K562 (cell line): ENCODE measurements around the gene ACSS1. TPM values are rescaled to one million over a fixed set of nuclear protein-coding genes. Genes with fewer than 3 reads are reported as not detected.

Experiments used
- ATAC-seq: fragments of 200-7000 bp; cut with Tn5 transposase; 3 replicates; pipeline ENCODE4 v1.9.1; 2020; ENCODE audit warnings: moderate library complexity
- BruUV-seq: library from RNA; stranded (reverse); fragments of 400-500 nt; replicated peaks from 2 replicates; lab custom pipeline; 2021; lab: Mats Ljungman, UMichigan
- CTCF ChIA-PET: fragments of 300-600 bp; formaldehyde crosslinking; extraction: SDS; loops from one replicate; lab custom pipeline; 2021; ENCODE audit warnings: low intra/inter-chr PET ratio; lab: Yijun Ruan, JAX
- POLR2A ChIA-PET: fragments of 300-600, 350-650 bp; sonication (Branson Sonifier 250); formaldehyde crosslinking; extraction: SDS; loops from one replicate; lab custom pipeline; 2021; ENCODE audit warnings: antibody characterized with exemption, inconsistent platforms; lab: Yijun Ruan, JAX
- DNase-seq, 4 experiments: peaks; one replicate each; pipeline versions ENCODE4 v3.0.0 to v3.0.0-alpha.2; 2011 to 2018; ENCODE audit warnings: low spot score in 3 of 4, mixed read lengths in 3 of 4; ENCODE audit errors: extremely low read depth in 1 of 4
- FAIRE-seq: peaks from 2 replicates; lab custom pipeline; 2011; peaks lifted over from hg19 to GRCh38; lab: Jason Lieb, UNC
- H2AFZ ChIP-seq: 2 replicates; pipeline ENCODE4 v1.6.0; 2011; ENCODE audit warnings: low read depth, low read length, control low read depth, inconsistent platforms
- H3K27ac ChIP-seq: fragments of 200-600 bp; 3 replicates; pipeline ENCODE4 v1.8.0; 2011; ENCODE audit warnings: low read depth, mild to moderate bottlenecking, control low read depth, inconsistent platforms, low read length, moderate library complexity, mixed read lengths; ENCODE audit errors: extremely low read depth
- H3K27me3 ChIP-seq, 2 experiments: fragments of 300-600 bp in 1 of 2; 2 replicates in 1 of 2; 3 replicates in 1 of 2; pipeline versions ENCODE4 v1.6.0 to v1.8.0; 2011; ENCODE audit warnings: inconsistent platforms in 2 of 2, low read length in 2 of 2, mild to moderate bottlenecking in 1 of 2, mixed read lengths in 1 of 2, moderate library complexity in 1 of 2; ENCODE audit not compliant: control insufficient read depth in 2 of 2, insufficient read depth in 2 of 2
- H3K36me3 ChIP-seq: fragments of 300-600 bp; 3 replicates; pipeline ENCODE4 v1.8.0; 2011; ENCODE audit warnings: mild to moderate bottlenecking, low read length, inconsistent platforms; ENCODE audit not compliant: control insufficient read depth, insufficient read depth
- H3K4me1 ChIP-seq, 2 experiments: fragments of 200-600 bp in 1 of 2; replicated peaks in 1 of 2; 2 replicates in 1 of 2; 3 replicates in 1 of 2; pipeline versions ENCODE4 v1.5.1 to v1.8.0; 2011; ENCODE audit warnings: inconsistent platforms in 2 of 2, low read length in 2 of 2, mild to moderate bottlenecking in 1 of 2, mixed read lengths in 1 of 2, moderate library complexity in 1 of 2; ENCODE audit not compliant: control insufficient read depth in 2 of 2, insufficient read depth in 2 of 2
- H3K4me2 ChIP-seq: 2 replicates; pipeline ENCODE4 v1.6.1; 2011; ENCODE audit warnings: low read length, control low read depth, inconsistent platforms, mixed read lengths; ENCODE audit not compliant: insufficient read depth
- H3K4me3 ChIP-seq: fragments of 200-600 bp; sonication (generic), shearing (Covaris generic); 2 replicates; pipeline ENCODE4 v1.5.1; 2016; ENCODE audit warnings: control low read depth, inconsistent platforms
- H3K79me2 ChIP-seq: fragments of 200-600 bp; 3 replicates; pipeline ENCODE4 v1.8.0; 2011; ENCODE audit warnings: low read length, inconsistent platforms; ENCODE audit not compliant: control insufficient read depth, insufficient read depth
- H3K9ac ChIP-seq, 2 experiments: 2 replicates each; pipeline versions ENCODE4 v1.6.0 to v1.6.1; 2011; ENCODE audit warnings: low read depth in 2 of 2, low read length in 2 of 2, control low read depth in 1 of 2, inconsistent platforms in 1 of 2, mild to moderate bottlenecking in 1 of 2, mixed read lengths in 1 of 2; ENCODE audit not compliant: insufficient read depth in 1 of 2
- H3K9me1 ChIP-seq: one replicate; pipeline ENCODE4 v1.6.0; 2011; ENCODE audit warnings: inconsistent platforms, mild to moderate bottlenecking, low read length, moderate library complexity; ENCODE audit not compliant: control insufficient read depth, insufficient read depth
- H3K9me3 ChIP-seq: replicated peaks from 2 replicates; pipeline ENCODE4 v1.5.1; 2011; ENCODE audit warnings: low read depth, low read length, inconsistent platforms; ENCODE audit not compliant: control insufficient read depth, insufficient read depth
- H4K20me1 ChIP-seq: replicated peaks from 2 replicates; pipeline ENCODE4 v1.6.1; 2011; ENCODE audit warnings: low read length, inconsistent platforms, mixed read lengths; ENCODE audit not compliant: control insufficient read depth, insufficient read depth
- BRF2 ChIP-seq: IDR thresholded peaks from 3 replicates; pipeline ENCODE4 v1.6.1; 2011; ENCODE audit warnings: borderline replicate concordance, mild to moderate bottlenecking; ENCODE audit not compliant: insufficient read length, insufficient read depth
- E2F6 ChIP-seq, 2 experiments: IDR thresholded peaks; 2 replicates each; pipeline ENCODE4 v1.6.1; 2011; ENCODE audit warnings: borderline replicate concordance in 1 of 2, control low read depth in 1 of 2, low read depth in 1 of 2, low read length in 1 of 2, mild to moderate bottlenecking in 1 of 2, mixed read lengths in 1 of 2, moderate library complexity in 1 of 2; ENCODE audit not compliant: insufficient read depth in 1 of 2, insufficient read length in 1 of 2, poor library complexity in 1 of 2, severe bottlenecking in 1 of 2; ENCODE audit errors: extremely low read depth in 1 of 2
- GATAD2A ChIP-seq: fragments of 450-650 bp; IDR thresholded peaks from 2 replicates; pipeline ENCODE4 v1.6.1; 2017
- HSF4 ChIP-seq: fragments of 250-450 bp; sonication (Bioruptor Pico); IDR thresholded peaks from 2 replicates; pipeline ENCODE4 v2.1.2; 2022; ENCODE audit warnings: mild to moderate bottlenecking, moderate library complexity, borderline replicate concordance
- IRF9 ChIP-seq: fragments of 450-650 bp; IDR thresholded peaks from 2 replicates; pipeline ENCODE4 v1.6.1; 2016; ENCODE audit warnings: missing biosample characterization, missing genetic modification characterization
- MCM2 ChIP-seq: fragments of 450-650 bp; IDR thresholded peaks from 2 replicates; pipeline ENCODE4 v1.6.1; 2017; ENCODE audit warnings: low read depth, mild to moderate bottlenecking
- MTA3 ChIP-seq: fragments of 450-650 bp; formaldehyde crosslinking; IDR thresholded peaks from 2 replicates; pipeline ENCODE4 v1.6.1; 2017; ENCODE audit warnings: mild to moderate bottlenecking, borderline replicate concordance
- MXI1 ChIP-seq: IDR thresholded peaks from 2 replicates; pipeline ENCODE4 v1.6.1; 2011; ENCODE audit warnings: low read depth, mild to moderate bottlenecking, improper control_type of control experiment, low read length
- PHB ChIP-seq: fragments of 250-450 bp; sonication (Bioruptor Pico); IDR thresholded peaks from 2 replicates; pipeline ENCODE4 v1.5.0; 2021
- POLR2A ChIP-seq: fragments of 450-650 bp; conservative IDR thresholded peaks from 2 replicates; pipeline ENCODE4 v1.6.1; 2016
- SIRT6 ChIP-seq: IDR thresholded peaks from one replicate; pipeline ENCODE4 v1.6.1; 2012; ENCODE audit warnings: low read depth, mild to moderate bottlenecking, control low read depth, inconsistent platforms, low read length, moderate library complexity
- SMAD4 ChIP-seq: fragments of 250-450 bp; sonication (Bioruptor Pico); conservative IDR thresholded peaks from 2 replicates; pipeline ENCODE4 v1.8.0; 2021; ENCODE audit warnings: inconsistent platforms, mild to moderate bottlenecking, moderate library complexity
- THRB ChIP-seq: fragments of 450-650 bp; formaldehyde crosslinking; conservative IDR thresholded peaks from 2 replicates; pipeline ENCODE4 v1.4.0; 2022; ENCODE audit warnings: mild to moderate bottlenecking, missing genetic modification characterization
- XRCC4 ChIP-seq: IDR thresholded peaks from one replicate; pipeline ENCODE4 v1.6.1; 2011; ENCODE audit not compliant: insufficient read depth, insufficient read length; ENCODE audit errors: extremely low read depth
- ZNF655 ChIP-seq: fragments of 250-450 bp; sonication (Bioruptor Pico); IDR thresholded peaks from 2 replicates; pipeline ENCODE4 v1.5.0; 2021
- WGBS: fragments of 100-300 bp; shearing (Covaris generic); methylation state at CpG from one replicate; pipeline ENCODE4 v1.1.6; 2016; ENCODE audit warnings: low coverage, mixed read lengths; ENCODE audit not compliant: insufficient coverage; ENCODE audit errors: missing lambda C conversion rate; 5-methylcytosine and 5-hydroxymethylcytosine counted together
- in situ Hi-C: fragments of 300-500 bp; cut with MboI; formaldehyde crosslinking; loops from 4 replicates; pipeline ENCODE4 v1.15.0; 2018; ENCODE audit warnings: inconsistent platforms, mixed read lengths
- intact Hi-C: fragments of 100-400 bp; cut with micrococcal nuclease; formaldehyde crosslinking; loops from 2 replicates; pipeline ENCODE4 v1.14.2; 2022
- polyA plus RNA-seq, 8 experiments: library from polyadenylated mRNA; depleted of rRNA in 4 of 8; stranded (reverse) in 5 of 8; unstranded in 3 of 8; fragments of >200 nt; fragmentation: Nextera tagmentation in 2 of 8; fragmentation: Illumina TruSeq in 1 of 8; extraction: Ambion mirVana in 2 of 8; extraction: Trizol in 1 of 8; gene quantifications; 2 replicates each; pipeline versions ENCODE4 v1.2.1 to v1.2.3, GENCODE V29; 2011 to 2014; ENCODE audit warnings: inconsistent platforms in 1 of 8, missing spikeins in 1 of 8
- total RNA-seq, 7 experiments: library from RNA; depleted of rRNA in 6 of 7; stranded (reverse); fragments of >200 nt in 6 of 7; fragmentation: Illumina TruSeq in 2 of 7; extraction: Trizol in 2 of 7; gene quantifications; 2 replicates each; pipeline versions ENCODE4 v1.2.1 to v1.2.3, GENCODE V29; 2011 to 2021; ENCODE audit warnings: low replicate concordance in 1 of 7

ACSS1 gene
- total and polyA plus RNA-seq, 9 of the 15 experiments (the other 6 are each of a cell fraction or from before 2014, with no cell fraction given): 0.07 to 2.1 (median 0.27) TPM; not detected in 3

GRCh38 chr20:24994186-24994465 lies 63.8 kb downstream of the ACSS1 start:
- H3K4me2 ChIP-seq: no peak overlapping the region
- H3K4me3 ChIP-seq: no peak overlapping the region
- H3K27me3 ChIP-seq: peaks cover 0 to 7% of the 10 kb centered on the region in 2 experiments; a peak in 3 of 5 replicates
- H3K79me2 ChIP-seq: peaks cover 18% of the 10 kb centered on the region
- H3K9ac ChIP-seq: no peak overlapping the region
- FAIRE-seq: no peak
- peaks cover 10 to 11% of the 10 kb centered on the region in 2 experiments; a peak in 4 of 5 replicates for H3K4me1 ChIP-seq
- WGBS: 38% methylated on average over 1 of the region's 1 CpG
- H3K9me1 ChIP-seq: no peaks in the 10 kb centered on the region
- no peaks in the 10 kb centered on the region for H3K9me3 ChIP-seq
- peaks cover 4% of the 10 kb centered on the region; the same call in 1 of the 2 replicates for H4K20me1 ChIP-seq
- intact Hi-C loops (loop anchor here (1.0 to 10.0 kb wide), 4 partner anchors 71 to 401 kb away; partner anchors contain the start of gene ABHD12), in situ Hi-C loops (loop anchor here (5.0 kb wide), 1 partner anchor 68 kb away; no protein-coding TSS in a partner anchor)
- DNase-seq: no peak
- CTCF ChIA-PET: interaction anchor here (2.0 to 3.8 kb wide), 2 partner anchors 71 to 185 kb away, joined by 12 to 34 read pairs; no protein-coding TSS in a partner anchor
- H3K27ac ChIP-seq: no peak overlapping the region
- no peak for ATAC-seq
- peaks cover 3% of the 10 kb centered on the region; the same call in 1 of the 3 replicates for H3K36me3 ChIP-seq
- H2AFZ ChIP-seq: peak overlapping the region; percentile 58; the same call in 1 of the 2 replicates
- POLR2A ChIA-PET: no interaction called here
- no TSS peak for BruUV-seq
- TF ChIP-seq ZNF655 (no peak), PHB (no peak), BRF2 (no peak), MCM2 (no peak), SMAD4 (CRISPR knock-in tag) (no peak), E2F6 (IDR thresholded peaks at IDR 0.05; ENCODE audit: borderline replicate concordance in 1 of 2, extremely low read depth in 1 of 2, insufficient read depth in 1 of 2, insufficient read length in 1 of 2, low read depth in 1 of 2, low read length in 1 of 2, poor library complexity in 1 of 2, severe bottlenecking in 1 of 2) (no peak), POLR2A (no peak), IRF9 (no peak), SIRT6 (no peak), GATAD2A (no peak), XRCC4 (no peak), HSF4 (CRISPR knock-in tag) (no peak), THRB (CRISPR knock-in tag) (no peak), MXI1 (no peak), MTA3 (no peak)
